Stimulated activated CD4-positive, alpha-beta T cell treated with anti-CD3 and anti-CD28 coated beads, Interleukin-4, amount 100 ng/mL, for 24 hours (primary cell): ENCODE results near the gene GNA14.
"Not testable (repeated sequence)": the region's sequence is repeated elsewhere in the genome, so short reads cannot be mapped to it uniquely, and the experiment has no call there.

Experiments used
- DNase-seq: peaks from one replicate; pipeline ENCODE4 v3.0.0-alpha.2; 2020

Gene GNA14

GRCh38 chr9:77648234-77649108, at the start of gene GNA14:
Gene GNA14 (minus strand): TSS chr9:77648322. CDS start chr9:77647793, 529 bp downstream.
- DNase-seq, result no peak

GRCh38 chr9:77697238-77697984, 49.3 kb upstream of the GNA14 start:
- no peak for DNase-seq

GRCh38 chr9:77690723-77691122, 42.6 kb upstream of the GNA14 start:
- DNase-seq, result not testable (repeated sequence)

GRCh38 chr9:77690119-77690518, 42.0 kb upstream of the GNA14 start:
- DNase-seq, result not testable (repeated sequence)

- not testable (repeated sequence) for DNase-seq
Measured at GRCh38 chr9:77687737-77688136, 39.6 kb upstream of the GNA14 start.

- DNase-seq, result no peak
Measured at GRCh38 chr9:77680581-77680980, 32.5 kb upstream of the GNA14 start.

- DNase-seq, result no peak
Measured at GRCh38 chr9:77679661-77680368, 31.7 kb upstream of the GNA14 start.

- DNase-seq, result no peak
Measured at GRCh38 chr9:77679088-77679487, 31.0 kb upstream of the GNA14 start.

GRCh38 chr9:77677957-77678535, 29.9 kb upstream of the GNA14 start:
- no peak for DNase-seq

- DNase-seq, result no peak
Measured at GRCh38 chr9:77677397-77677796, 29.3 kb upstream of the GNA14 start.

GRCh38 chr9:77673941-77674791, 26.0 kb upstream of the GNA14 start:
- DNase-seq, result no peak

- DNase-seq, result no peak
Measured at GRCh38 chr9:77672183-77672582, 24.1 kb upstream of the GNA14 start.

- no peak for DNase-seq
Measured at GRCh38 chr9:77667151-77667550, 19.0 kb upstream of the GNA14 start.

GRCh38 chr9:77663754-77664153, 15.6 kb upstream of the GNA14 start:
- no peak for DNase-seq

- DNase-seq, result no peak
Measured at GRCh38 chr9:77661566-77662085, 13.5 kb upstream of the GNA14 start.

GRCh38 chr9:77659926-77660325, 11.8 kb upstream of the GNA14 start:
- DNase-seq, result no peak

GRCh38 chr9:77651203-77651602, 3.1 kb upstream of the GNA14 start:
- DNase-seq, result no peak

- no peak for DNase-seq
Measured at GRCh38 chr9:77649109-77649812, 1.1 kb upstream of the GNA14 start.

GRCh38 chr9:77647267-77648233, 572 bp downstream of the GNA14 start:
- no peak for DNase-seq

- DNase-seq, result no peak
Measured at GRCh38 chr9:77643871-77644270, 4.3 kb downstream of the GNA14 start.
